SKM-1 treated with dmso at 0.1 percent for 144 hours (cell line): ENCODE measurements around the gene TMPRSS12.
"Not testable (repeated sequence)": the region's sequence is repeated elsewhere in the genome, so short reads cannot be mapped to it uniquely, and the experiment has no call there.

Source experiments
- DNase-seq: peaks from one replicate; lab custom pipeline; 2025; ENCODE audit not compliant: unreplicated experiment; lab: John Stamatoyannopoulos, UW

Gene TMPRSS12

GRCh38 chr12:50925920-50926319 is 83.2 kb downstream of the TMPRSS12 start:
- DNase-seq = no peak

DNA sequence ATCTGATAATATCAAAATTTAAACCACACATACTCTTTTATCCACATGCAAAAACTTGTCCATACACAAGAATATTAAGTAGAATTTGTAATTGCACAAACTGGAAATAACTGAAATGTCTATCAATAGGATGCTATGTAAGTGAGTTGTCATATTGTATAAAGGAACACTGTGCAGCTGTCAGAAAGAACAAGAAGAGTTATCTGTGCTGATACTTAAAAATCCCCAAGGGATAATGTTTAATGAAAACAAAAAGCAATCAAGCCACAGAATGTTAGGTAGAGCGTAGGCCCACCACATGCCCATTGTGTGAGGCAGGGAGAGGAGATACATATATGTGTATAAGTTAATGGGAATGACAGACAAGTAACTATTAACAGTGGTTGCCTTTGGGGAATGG is 83.7 kb downstream of the TMPRSS12 start:
- no peak for DNase-seq

DNA sequence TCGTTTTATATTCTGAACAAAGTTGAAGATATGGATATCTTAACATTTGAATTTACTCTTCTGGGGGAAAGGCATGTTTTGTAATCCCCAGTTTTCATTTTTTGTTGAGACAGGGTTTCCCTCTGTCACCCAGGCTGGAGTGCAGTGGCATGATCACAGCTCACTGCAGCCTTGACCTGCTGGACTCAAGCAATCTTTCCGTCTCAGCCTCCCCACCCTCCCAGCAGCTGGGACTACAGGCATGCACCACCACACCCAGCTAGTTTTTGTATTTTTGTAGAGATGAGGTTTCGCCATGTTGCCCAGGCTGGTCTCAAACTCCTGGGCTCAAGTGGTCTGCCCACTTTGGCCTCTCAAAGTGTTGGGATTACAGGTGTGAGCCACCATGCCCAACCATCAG is 84.2 kb downstream of the TMPRSS12 start:
- not testable (repeated sequence) for DNase-seq

DNA sequence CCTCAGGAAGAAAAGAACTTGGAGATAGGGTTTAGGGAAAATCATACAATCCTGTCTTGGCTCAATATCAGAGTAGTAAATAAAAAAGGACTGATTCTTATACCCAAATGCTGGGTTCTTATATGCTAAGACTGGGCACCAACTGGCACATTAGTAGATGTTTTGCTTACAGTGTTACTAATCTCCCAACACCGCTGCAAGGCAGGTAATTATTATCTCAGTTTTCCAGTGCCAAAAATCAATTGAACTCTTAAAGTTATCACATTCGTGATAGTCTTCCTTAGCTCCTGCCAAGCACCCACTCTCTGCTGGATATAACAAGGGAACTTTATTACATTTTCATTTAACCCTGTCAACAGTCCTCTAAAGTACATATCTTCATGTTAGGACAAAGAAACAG is 84.6 kb downstream of the TMPRSS12 start:
- DNase-seq = no peak

DNA sequence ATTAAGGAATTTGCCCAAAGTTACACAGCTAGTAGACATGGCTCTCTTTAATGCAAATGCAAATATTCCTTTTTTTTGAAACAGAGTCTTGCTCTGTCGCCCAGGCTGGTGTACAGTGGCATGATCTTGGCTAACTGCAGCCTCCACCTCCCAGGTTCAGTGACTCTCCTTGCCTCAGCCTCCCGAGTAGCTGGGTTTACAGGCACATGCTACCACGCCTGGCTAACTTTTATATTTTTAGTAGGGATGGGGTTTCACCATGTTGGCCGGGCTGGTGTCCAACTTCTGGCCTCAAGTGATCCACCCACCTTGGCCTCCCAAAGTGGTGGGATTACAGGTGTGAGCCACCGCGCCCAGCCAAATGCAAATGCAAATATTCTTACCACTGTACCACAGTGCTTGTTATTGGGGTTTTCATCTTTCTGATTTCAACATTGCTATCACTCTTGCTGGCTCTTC is 85.1 kb downstream of the TMPRSS12 start:
- DNase-seq = no peak

- DNase-seq = no peak
These were observed 85.7 kb downstream of the TMPRSS12 start for GRCh38 chr12:50928392-50928791.

DNA sequence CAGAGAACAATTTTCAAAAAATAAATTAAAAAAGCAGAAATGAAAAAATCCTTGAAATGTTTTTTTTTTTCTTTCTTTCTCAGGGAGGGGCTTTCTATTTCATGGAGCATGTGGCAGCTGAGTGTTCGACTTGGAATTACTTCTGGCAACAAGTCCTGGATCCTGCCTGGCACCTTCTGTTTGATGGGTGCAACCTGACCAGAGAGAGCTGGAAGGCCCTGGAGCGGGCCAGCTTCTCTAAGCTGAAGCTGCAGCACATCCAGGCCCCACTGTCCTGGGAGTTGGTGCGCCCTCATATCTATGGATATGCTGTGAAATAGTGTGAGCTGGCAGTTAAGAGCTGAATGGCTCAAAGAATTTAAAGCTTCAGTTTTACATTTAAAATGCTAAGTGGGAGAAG is 87.1 kb downstream of the TMPRSS12 start:
- DNase-seq = no peak

DNA sequence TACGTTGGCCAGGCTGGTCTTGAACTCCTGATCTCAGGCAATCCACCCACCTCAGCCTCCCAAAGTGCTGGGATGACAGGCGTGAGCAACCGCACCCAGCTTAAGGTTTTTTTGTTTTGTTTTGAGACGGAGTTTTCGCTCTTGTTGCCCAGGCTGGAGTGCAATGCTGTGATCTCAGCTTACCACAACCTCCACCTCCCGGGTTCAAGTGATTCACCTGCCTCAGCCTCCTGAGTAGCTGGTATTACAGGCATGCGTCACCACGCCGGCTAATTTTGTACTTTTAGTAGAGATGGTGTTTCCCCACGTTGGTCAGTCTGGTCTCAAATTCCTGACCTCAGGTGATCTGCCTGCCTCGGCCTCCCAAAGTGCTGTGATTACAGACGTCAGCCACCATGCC is 87.8 kb downstream of the TMPRSS12 start:
- DNase-seq = not testable (repeated sequence)

- DNase-seq = no peak
These were observed 90.1 kb downstream of the TMPRSS12 start for GRCh38 chr12:50932787-50933280.

GRCh38 chr12:50933459-50934124 is 90.9 kb downstream of the TMPRSS12 start:
- no peak for DNase-seq

GRCh38 chr12:50934371-50934851 is 91.7 kb downstream of the TMPRSS12 start:
- no peak for DNase-seq

- no peak for DNase-seq
These were observed 92.5 kb downstream of the TMPRSS12 start for GRCh38 chr12:50934981-50935807.

- no peak for DNase-seq
These were observed 94.2 kb downstream of the TMPRSS12 start for GRCh38 chr12:50936821-50937530.
